Glomerular endothelial cell (primary cell): ENCODE data around the gene CACNA1C. TPM values are rescaled to one million over a fixed set of nuclear protein-coding genes. Genes with fewer than 3 reads are reported as not detected.

Source experiments
- DNase-seq: peaks from one replicate; pipeline ENCODE4 v3.0.0-alpha.2; 2011; ENCODE audit warnings: low read depth, low spot score; ENCODE audit errors: extremely low read depth
- total RNA-seq: library from RNA; depleted of rRNA; stranded (reverse); fragments of >200 nt; gene quantifications from 2 replicates; pipeline ENCODE4 v1.2.3, GENCODE V29; 2015

CACNA1C gene
- total RNA-seq, 1 donor from 2014 or later: 0.47 TPM

- no peak for DNase-seq
These were observed 471.1 kb downstream of the CACNA1C start for GRCh38 chr12:2523844-2524243.

- DNase-seq: no peak
These were observed 473.6 kb downstream of the CACNA1C start for GRCh38 chr12:2526371-2526770.

- DNase-seq: no peak
These were observed 475.2 kb downstream of the CACNA1C start for GRCh38 chr12:2528001-2528400.

GRCh38 chr12:2529807-2530206 lies 477.0 kb downstream of the CACNA1C start:
- no peak for DNase-seq

- DNase-seq: no peak
These were observed 478.6 kb downstream of the CACNA1C start for GRCh38 chr12:2531371-2531770.

GRCh38 chr12:2533036-2533435 lies 480.2 kb downstream of the CACNA1C start:
- no peak for DNase-seq

GRCh38 chr12:2535583-2536204 lies 482.9 kb downstream of the CACNA1C start:
- no peak for DNase-seq

GRCh38 chr12:2536724-2537123 lies 483.9 kb downstream of the CACNA1C start:
- no peak for DNase-seq

GRCh38 chr12:2537868-2538541 lies 485.2 kb downstream of the CACNA1C start:
- no peak for DNase-seq

- DNase-seq: no peak
These were observed 487.2 kb downstream of the CACNA1C start for GRCh38 chr12:2539938-2540337.

- no peak for DNase-seq
These were observed 487.8 kb downstream of the CACNA1C start for GRCh38 chr12:2540535-2540941.

GRCh38 chr12:2541631-2542204 lies 488.9 kb downstream of the CACNA1C start:
- DNase-seq: no peak

GRCh38 chr12:2543801-2544200 lies 491.0 kb downstream of the CACNA1C start:
- no peak for DNase-seq

- DNase-seq: no peak
These were observed 491.4 kb downstream of the CACNA1C start for GRCh38 chr12:2544230-2544629.

GRCh38 chr12:2547273-2548044 lies 494.7 kb downstream of the CACNA1C start:
- no peak for DNase-seq

GRCh38 chr12:2548081-2548480 lies 495.3 kb downstream of the CACNA1C start:
- no peak for DNase-seq

- DNase-seq: no peak
These were observed 498.0 kb downstream of the CACNA1C start for GRCh38 chr12:2550561-2551411.

- DNase-seq: no peak
These were observed 498.7 kb downstream of the CACNA1C start for GRCh38 chr12:2551412-2551900.

- no peak for DNase-seq
These were observed 499.4 kb downstream of the CACNA1C start for GRCh38 chr12:2552000-2552756.
